Loucy (cell line): ENCODE measurements around the gene BRD1.

Experiments used
- H2AFZ ChIP-seq: fragments of 200-600 bp; sonication (generic); 2 replicates; pipeline ENCODE4 v1.6.0; 2016; ENCODE audit warnings: antibody characterized with exemption, mild to moderate bottlenecking, low read length, moderate library complexity
- H3F3A ChIP-seq: fragments of 200-600 bp; 2 replicates; pipeline ENCODE4 v1.6.0; 2016; ENCODE audit warnings: antibody characterized with exemption, low read depth, mild to moderate bottlenecking
- H3K27me3 ChIP-seq: fragments of 200-600 bp; sonication (generic); 2 replicates; pipeline ENCODE4 v1.6.1; 2014; ENCODE audit warnings: low read length, mild to moderate bottlenecking; ENCODE audit not compliant: insufficient read depth, poor library complexity, severe bottlenecking
- H3K36me3 ChIP-seq: fragments of 200-600 bp; sonication (generic); 2 replicates; pipeline ENCODE4 v1.6.1; 2016; ENCODE audit warnings: low read length; ENCODE audit not compliant: insufficient read depth
- H3K4me1 ChIP-seq: fragments of 200-600 bp; sonication (generic); 2 replicates; pipeline ENCODE4 v1.5.1; 2014; ENCODE audit warnings: low read length, mild to moderate bottlenecking; ENCODE audit not compliant: insufficient read depth, poor library complexity, severe bottlenecking
- H3K4me2 ChIP-seq: fragments of 200-600 bp; sonication (generic); 2 replicates; pipeline ENCODE4 v1.6.0; 2014; ENCODE audit warnings: antibody characterized with exemption, low read length, low read depth, mild to moderate bottlenecking; ENCODE audit not compliant: poor library complexity, severe bottlenecking
- H3K4me3 ChIP-seq: fragments of 200-600 bp; sonication (generic); 2 replicates; pipeline ENCODE4 v1.5.1; 2014; ENCODE audit warnings: low read length, mild to moderate bottlenecking, mixed read lengths; ENCODE audit not compliant: poor library complexity, severe bottlenecking
- H3K79me2 ChIP-seq: fragments of 200-600 bp; sonication (generic); 2 replicates; pipeline ENCODE4 v1.6.1; 2014; ENCODE audit warnings: low read length; ENCODE audit not compliant: insufficient read depth
- H3K9ac ChIP-seq: fragments of 200-600 bp; sonication (generic); 2 replicates; pipeline ENCODE4 v1.6.0; 2014; ENCODE audit warnings: mild to moderate bottlenecking, low read depth, low read length, moderate library complexity; ENCODE audit not compliant: poor library complexity, severe bottlenecking
- H3K9me2 ChIP-seq: fragments of 200-600 bp; sonication (generic); replicated peaks from 2 replicates; pipeline ENCODE4 v1.6.1; 2016; ENCODE audit warnings: low read depth, low read length, mixed read lengths
- H3K9me3 ChIP-seq: fragments of 200-600 bp; sonication (generic); 2 replicates; pipeline ENCODE4 v1.6.1; 2014; ENCODE audit warnings: mild to moderate bottlenecking, antibody characterized with exemption, low read length, low read depth; ENCODE audit not compliant: insufficient read depth
- H4K20me1 ChIP-seq: fragments of 200-600 bp; sonication (generic); 2 replicates; pipeline ENCODE4 v1.6.0; 2014; ENCODE audit warnings: antibody characterized with exemption, low read length, mild to moderate bottlenecking; ENCODE audit not compliant: insufficient read depth, poor library complexity, severe bottlenecking
- EZH2phosphoT487 ChIP-seq: fragments of 200-600 bp; IDR thresholded peaks from 2 replicates; pipeline ENCODE4 v1.6.1; 2018; ENCODE audit warnings: antibody characterized with exemption, mild to moderate bottlenecking, moderate library complexity, borderline replicate concordance
- TF ChIP-seq, protein P1 (sequence below): fragments of 200-600 bp; sonication (generic); conservative IDR thresholded peaks from 2 replicates; pipeline ENCODE4 v1.5.1; 2014; ENCODE audit warnings: mild to moderate bottlenecking, antibody characterized with exemption, low read length

BRD1 gene

DNA sequence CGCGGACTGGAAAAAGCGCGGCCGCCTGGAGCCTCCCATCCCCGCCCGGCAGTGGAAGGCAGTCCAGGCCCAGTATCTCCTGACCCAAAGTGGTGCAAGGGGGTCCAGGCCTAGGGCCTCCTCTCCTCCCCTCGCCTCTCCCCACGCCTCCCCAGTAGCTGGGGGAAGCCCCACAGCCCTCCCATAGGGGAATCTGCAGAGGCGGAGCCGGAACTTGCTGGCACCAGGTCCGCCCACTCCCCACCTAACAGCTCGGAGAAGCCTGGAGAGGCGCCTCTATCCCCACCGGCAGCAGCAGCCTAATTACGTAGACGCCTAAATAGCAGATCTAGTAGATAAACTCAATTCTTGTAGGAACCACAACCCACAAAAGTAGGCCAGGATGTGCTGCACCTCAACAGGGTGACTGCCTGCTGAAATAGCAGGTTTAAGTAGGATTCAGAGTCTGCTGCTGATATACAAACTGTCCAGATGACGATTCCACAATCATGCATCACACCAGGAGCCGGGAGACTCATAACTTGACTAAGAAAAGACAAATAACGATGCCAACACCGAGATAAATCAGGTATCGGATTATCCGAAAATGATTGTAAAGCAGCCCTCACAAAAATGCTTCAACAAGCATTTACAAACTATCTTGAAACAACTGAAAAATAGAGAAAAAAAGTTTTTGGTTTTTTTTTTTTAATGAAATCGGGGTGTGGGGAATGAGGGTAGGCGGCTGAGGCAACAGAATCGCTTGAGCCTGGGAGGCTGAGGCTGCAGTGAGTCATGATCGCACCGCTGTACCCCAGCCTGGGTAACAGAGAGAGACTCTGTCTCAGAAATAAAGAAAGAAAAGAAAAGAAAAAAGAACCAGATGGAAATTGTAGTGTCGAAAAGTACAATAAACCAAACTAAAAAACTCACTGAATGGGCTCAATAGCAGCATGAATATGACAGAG, 11.4 kb upstream of the BRD1 start:
- Histone ChIP-seq H3K9me2 (no peaks in the 10 kb centered on the region), H3K36me3 (no peaks in the 10 kb centered on the region), H2AFZ (0 out of 2 replicates have a peak overlapping the region, but pooled peaks have one; percentile 55), H3K9me3 (no peaks in the 10 kb centered on the region), H3K79me2 (no peaks in the 10 kb centered on the region), H4K20me1 (no peaks in the 10 kb centered on the region), H3K4me3 (peak overlapping the region; percentile 74), H3K4me1 (peaks cover 23% of the 10 kb centered on the region), H3K9ac (peak overlapping the region; percentile 85), H3K4me2 (peak overlapping the region; percentile 95), H3F3A (peaks cover 4% of the 10 kb centered on the region), H3K27me3 (no peaks in the 10 kb centered on the region)
- TF ChIP-seq, protein P1, sequence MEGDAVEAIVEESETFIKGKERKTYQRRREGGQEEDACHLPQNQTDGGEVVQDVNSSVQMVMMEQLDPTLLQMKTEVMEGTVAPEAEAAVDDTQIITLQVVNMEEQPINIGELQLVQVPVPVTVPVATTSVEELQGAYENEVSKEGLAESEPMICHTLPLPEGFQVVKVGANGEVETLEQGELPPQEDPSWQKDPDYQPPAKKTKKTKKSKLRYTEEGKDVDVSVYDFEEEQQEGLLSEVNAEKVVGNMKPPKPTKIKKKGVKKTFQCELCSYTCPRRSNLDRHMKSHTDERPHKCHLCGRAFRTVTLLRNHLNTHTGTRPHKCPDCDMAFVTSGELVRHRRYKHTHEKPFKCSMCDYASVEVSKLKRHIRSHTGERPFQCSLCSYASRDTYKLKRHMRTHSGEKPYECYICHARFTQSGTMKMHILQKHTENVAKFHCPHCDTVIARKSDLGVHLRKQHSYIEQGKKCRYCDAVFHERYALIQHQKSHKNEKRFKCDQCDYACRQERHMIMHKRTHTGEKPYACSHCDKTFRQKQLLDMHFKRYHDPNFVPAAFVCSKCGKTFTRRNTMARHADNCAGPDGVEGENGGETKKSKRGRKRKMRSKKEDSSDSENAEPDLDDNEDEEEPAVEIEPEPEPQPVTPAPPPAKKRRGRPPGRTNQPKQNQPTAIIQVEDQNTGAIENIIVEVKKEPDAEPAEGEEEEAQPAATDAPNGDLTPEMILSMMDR: no peak
- TF ChIP-seq EZH2phosphoT487: no peak

DNA sequence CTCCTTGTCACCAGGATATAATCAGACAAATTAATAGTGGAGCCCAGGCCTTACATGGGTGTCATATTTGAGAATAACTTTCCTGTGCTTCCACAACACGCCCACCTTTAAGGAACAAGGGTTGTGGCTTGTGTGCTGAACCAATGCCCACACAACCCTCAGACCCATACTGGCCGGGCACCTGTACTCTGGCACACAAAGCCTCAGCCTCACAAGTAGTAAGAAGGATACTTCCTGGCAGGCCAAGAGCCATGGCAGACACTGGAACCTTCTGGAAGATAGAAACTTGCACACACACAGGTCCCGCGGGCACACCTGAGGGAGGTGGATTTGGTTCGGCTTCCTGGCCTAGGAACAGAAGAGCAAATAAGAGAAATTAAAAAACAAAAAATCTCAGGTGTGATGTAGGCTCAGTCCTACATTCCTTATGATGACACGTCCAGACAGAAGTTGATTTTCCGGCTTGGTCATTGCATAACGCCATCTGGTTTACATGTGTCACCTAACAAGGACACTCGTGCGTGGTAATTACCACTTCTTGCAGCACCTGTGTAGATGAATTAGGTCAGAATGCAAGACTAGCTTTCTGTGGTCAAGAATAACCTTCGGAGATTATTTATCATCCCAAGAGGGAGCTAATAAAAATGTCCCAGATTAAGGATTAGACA, 5.8 kb upstream of the BRD1 start:
- Histone ChIP-seq H3K27me3 (no peaks in the 10 kb centered on the region), H3K4me3 (no peak overlapping the region), H4K20me1 (no peaks in the 10 kb centered on the region), H3K36me3 (no peaks in the 10 kb centered on the region), H3F3A (no peaks in the 10 kb centered on the region), H3K9me3 (no peaks in the 10 kb centered on the region), H3K4me2 (no peak overlapping the region), H3K4me1 (peaks cover 6% of the 10 kb centered on the region), H3K79me2 (peaks cover 7% of the 10 kb centered on the region; the same call in 1 of the 2 replicates), H2AFZ (no peak overlapping the region), H3K9ac (no peak overlapping the region), H3K9me2 (no peaks in the 10 kb centered on the region)
- TF ChIP-seq EZH2phosphoT487: no peak
- TF ChIP-seq, protein P1: no peak

DNA sequence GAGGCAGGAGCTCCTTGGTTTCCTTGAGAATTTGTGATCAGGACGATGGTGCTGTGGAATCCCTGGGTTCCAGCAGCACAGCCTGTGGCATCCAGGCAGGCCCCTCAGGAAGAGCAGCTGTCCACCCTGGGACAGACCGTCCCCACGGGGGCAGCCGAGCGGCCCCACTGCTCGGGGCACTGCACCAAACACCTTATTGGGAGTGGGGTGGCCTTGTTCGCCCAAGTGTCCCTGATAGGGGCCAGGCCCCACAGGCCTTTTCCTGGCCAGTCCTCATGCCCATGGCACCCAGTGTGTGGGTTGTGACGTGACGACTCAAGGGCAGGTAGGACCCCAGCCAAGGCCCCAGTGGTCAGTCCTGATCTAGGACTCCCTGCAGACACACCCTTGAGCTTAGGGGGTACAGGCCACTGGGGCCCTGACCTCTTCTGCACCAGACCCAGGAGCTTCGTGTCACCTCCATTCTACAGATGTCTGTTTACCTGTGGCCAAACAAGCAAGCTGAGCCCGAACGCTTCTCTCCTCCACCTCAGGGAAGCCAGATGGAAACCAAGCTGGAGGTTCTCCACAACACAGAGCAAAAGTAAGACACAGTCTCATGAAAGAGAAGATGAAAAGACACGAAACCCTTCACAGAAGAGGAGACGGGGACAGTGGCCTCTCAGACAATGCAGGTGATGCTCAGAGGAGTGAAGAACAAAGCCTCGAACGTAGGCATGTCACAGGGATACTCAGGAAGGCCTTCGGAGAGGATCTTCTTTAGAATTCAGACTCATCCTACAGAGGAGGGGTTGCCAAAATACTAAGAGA, 1.6 kb upstream of the BRD1 start:
- Histone ChIP-seq H3K9me3 (no peaks in the 10 kb centered on the region), H3K4me2 (no peak overlapping the region), H4K20me1 (peaks cover 28% of the 10 kb centered on the region), H3K4me1 (peaks cover 35% of the 10 kb centered on the region), H3K4me3 (no peak overlapping the region), H2AFZ (no peak overlapping the region), H3K9ac (peak overlapping the region; percentile 89), H3K36me3 (peaks cover under 1% of the 10 kb centered on the region; the same call in 1 of the 2 replicates), H3K27me3 (no peaks in the 10 kb centered on the region), H3F3A (no peaks in the 10 kb centered on the region), H3K9me2 (no peaks in the 10 kb centered on the region), H3K79me2 (peaks cover 44% of the 10 kb centered on the region)
- no peak for TF ChIP-seq EZH2phosphoT487
- TF ChIP-seq, protein P1: no peak
